AG04450 (cell line): ENCODE measurements around the gene HBQ1. TPM values are rescaled to one million over a fixed set of nuclear protein-coding genes. Genes with fewer than 3 reads are reported as not detected.

ENCODE experiments used
- CTCF ChIA-PET: fragments of 300-600, 350-600 bp; formaldehyde crosslinking; extraction: SDS; loops from one replicate; lab custom pipeline; 2022; ENCODE audit warnings: antibody characterized with exemption, inconsistent platforms; lab: Charles Lee
- POLR2A ChIA-PET: fragments of 350-600 bp; formaldehyde crosslinking; extraction: SDS; loops from one replicate; lab custom pipeline; 2021; ENCODE audit warnings: antibody characterized with exemption, inconsistent platforms; lab: Yijun Ruan, JAX
- DNase-seq: peaks from one replicate; pipeline ENCODE4 v3.0.0-alpha.2; 2011; ENCODE audit warnings: low read depth, low spot score
- H3K27ac ChIP-seq: one replicate; pipeline ENCODE4 v1.5.1; 2012; ENCODE audit warnings: low read depth, low read length, control low read depth
- H3K27me3 ChIP-seq: one replicate; pipeline ENCODE4 v1.6.0; 2012; ENCODE audit warnings: low read length; ENCODE audit not compliant: control insufficient read depth, insufficient read depth
- H3K4me3 ChIP-seq: 2 replicates; pipeline ENCODE4 v1.5.1; 2011; ENCODE audit warnings: mild to moderate bottlenecking, low read depth, low read length, control low read depth
- H3K9me3 ChIP-seq: 2 replicates; pipeline ENCODE4 v1.5.1; 2012; ENCODE audit warnings: low read length; ENCODE audit not compliant: control insufficient read depth, insufficient read depth
- polyA plus RNA-seq: library from polyadenylated mRNA; depleted of rRNA; stranded (reverse); fragments of >200 nt; gene quantifications from 2 replicates; pipeline ENCODE4 v1.2.3, GENCODE V29; 2011
- TF ChIP-seq, protein P1 (sequence below): IDR thresholded peaks from 2 replicates; pipeline ENCODE4 v1.5.1; 2011; ENCODE audit warnings: low read depth, low read length, control low read depth, inconsistent platforms

The HBQ1 gene
- polyA plus RNA-seq, 1 experiment, result not detected

DNA sequence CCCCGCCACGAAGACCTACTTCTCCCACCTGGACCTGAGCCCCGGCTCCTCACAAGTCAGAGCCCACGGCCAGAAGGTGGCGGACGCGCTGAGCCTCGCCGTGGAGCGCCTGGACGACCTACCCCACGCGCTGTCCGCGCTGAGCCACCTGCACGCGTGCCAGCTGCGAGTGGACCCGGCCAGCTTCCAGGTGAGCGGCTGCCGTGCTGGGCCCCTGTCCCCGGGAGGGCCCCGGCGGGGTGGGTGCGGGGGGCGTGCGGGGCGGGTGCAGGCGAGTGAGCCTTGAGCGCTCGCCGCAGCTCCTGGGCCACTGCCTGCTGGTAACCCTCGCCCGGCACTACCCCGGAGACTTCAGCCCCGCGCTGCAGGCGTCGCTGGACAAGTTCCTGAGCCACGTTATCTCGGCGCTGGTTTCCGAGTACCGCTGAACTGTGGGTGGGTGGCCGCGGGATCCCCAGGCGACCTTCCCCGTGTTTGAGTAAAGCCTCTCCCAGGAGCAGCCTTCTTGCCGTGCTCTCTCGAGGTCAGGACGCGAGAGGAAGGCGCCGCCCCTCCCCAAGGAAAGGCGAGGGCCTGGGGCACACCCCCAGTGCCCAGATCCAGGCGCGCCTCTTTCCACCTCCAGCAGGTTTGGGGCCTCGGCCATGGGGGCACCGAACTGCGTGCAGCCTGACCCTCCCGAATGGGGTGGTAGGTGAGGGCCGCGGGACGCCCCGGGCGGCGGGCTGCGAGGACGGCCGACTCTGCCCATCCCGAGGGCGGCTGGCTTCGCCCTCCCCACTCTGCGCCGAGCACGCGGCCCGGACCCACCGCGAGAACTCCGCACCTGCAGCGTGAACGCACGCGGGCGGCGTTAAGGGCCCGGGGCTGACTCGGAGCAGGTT, 664 bp downstream of the HBQ1 start:
- peak overlapping the region; percentile 50 for H3K4me3 ChIP-seq
- CTCF ChIA-PET, result interaction anchor here (0.5 to 4.0 kb wide), 24 partner anchors 10 to 181 kb away, joined by 3 to 89 read pairs (median 4); partner anchors contain the start of genes POLR3K and SNRNP25

GRCh38 chr16:181565-182021, 1.3 kb downstream of the HBQ1 start:
- DNase-seq, result no peak
- ChIA-PET POLR2A (interaction anchor here (0.8 kb wide), 1 partner anchor 25 kb away, joined by 5 read pairs; no protein-coding TSS in a partner anchor), CTCF (interaction anchor here (0.6 to 4.0 kb wide), 22 partner anchors 9 to 181 kb away, joined by 3 to 89 read pairs (median 4); no protein-coding TSS in a partner anchor)
- Histone ChIP-seq H3K4me3 (no peak overlapping the region), H3K9me3 (no peaks in the 10 kb centered on the region), H3K27ac (no peak overlapping the region), H3K27me3 (peaks cover 25% of the 10 kb centered on the region)
- TF ChIP-seq, protein P1, sequence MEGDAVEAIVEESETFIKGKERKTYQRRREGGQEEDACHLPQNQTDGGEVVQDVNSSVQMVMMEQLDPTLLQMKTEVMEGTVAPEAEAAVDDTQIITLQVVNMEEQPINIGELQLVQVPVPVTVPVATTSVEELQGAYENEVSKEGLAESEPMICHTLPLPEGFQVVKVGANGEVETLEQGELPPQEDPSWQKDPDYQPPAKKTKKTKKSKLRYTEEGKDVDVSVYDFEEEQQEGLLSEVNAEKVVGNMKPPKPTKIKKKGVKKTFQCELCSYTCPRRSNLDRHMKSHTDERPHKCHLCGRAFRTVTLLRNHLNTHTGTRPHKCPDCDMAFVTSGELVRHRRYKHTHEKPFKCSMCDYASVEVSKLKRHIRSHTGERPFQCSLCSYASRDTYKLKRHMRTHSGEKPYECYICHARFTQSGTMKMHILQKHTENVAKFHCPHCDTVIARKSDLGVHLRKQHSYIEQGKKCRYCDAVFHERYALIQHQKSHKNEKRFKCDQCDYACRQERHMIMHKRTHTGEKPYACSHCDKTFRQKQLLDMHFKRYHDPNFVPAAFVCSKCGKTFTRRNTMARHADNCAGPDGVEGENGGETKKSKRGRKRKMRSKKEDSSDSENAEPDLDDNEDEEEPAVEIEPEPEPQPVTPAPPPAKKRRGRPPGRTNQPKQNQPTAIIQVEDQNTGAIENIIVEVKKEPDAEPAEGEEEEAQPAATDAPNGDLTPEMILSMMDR, result peak; percentile 89

More for the DNA sequence above, 664 bp downstream of the HBQ1 start:
- TF ChIP-seq, protein P1, result peak; percentile 5; the same call in 1 of the 2 replicates
- POLR2A ChIA-PET, result interaction anchor here (0.8 to 1.1 kb wide), 2 partner anchors 24 to 74 kb away, joined by 5 read pairs; no protein-coding TSS in a partner anchor
- H3K27ac ChIP-seq, result no peak overlapping the region
- no peaks in the 10 kb centered on the region for H3K9me3 ChIP-seq
- peaks cover 25% of the 10 kb centered on the region for H3K27me3 ChIP-seq
- no peak for DNase-seq

DNA sequence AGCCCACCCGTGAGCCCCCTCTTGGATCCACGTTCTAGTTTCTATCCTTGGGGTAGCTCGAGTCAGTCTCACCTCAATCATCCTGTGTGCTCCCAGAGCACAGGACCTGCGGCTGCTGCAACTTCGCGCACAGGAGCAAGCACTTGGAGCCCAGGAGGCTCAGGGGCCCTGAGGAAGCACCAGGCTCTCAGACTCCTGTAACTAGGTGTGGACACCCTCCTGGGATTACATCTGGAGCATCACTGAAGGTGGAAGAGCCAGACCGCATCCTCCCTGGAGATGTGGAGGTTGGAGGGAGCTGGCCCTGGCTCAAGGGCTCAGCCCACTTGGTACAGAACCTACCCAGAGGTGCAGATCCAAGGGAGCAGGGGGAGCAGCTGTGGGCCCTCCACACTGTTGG, 2.7 kb downstream of the HBQ1 start:
- TF ChIP-seq, protein P1, result no peak
- POLR2A ChIA-PET, result interaction anchor here (0.6 kb wide), 1 partner anchor 10 kb away, joined by 5 read pairs; no protein-coding TSS in a partner anchor

DNA sequence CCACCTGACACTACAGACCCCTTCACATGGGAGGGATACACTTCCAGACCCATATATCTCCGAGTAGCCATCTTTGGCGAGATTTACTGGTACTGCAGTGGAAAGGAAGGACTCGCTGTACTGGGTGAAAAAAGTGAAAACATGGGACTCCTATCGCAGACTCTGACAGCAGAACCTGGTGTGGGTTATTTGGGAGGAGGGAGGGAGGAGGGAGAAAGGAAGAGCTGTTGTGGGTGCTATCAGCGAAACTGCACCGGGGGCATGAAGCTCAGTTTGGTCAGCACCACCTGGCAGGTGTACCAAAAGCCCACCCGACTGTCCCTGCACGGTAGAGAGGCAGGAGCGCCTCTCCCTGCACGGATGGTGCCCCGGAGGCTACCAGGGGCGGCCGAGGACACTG, 5.0 kb downstream of the HBQ1 start:
- H3K27me3 ChIP-seq, result no peaks in the 10 kb centered on the region
- no peak overlapping the region for H3K4me3 ChIP-seq
- no peak overlapping the region for H3K27ac ChIP-seq
- TF ChIP-seq, protein P1, result no peak
- peaks cover 4% of the 10 kb centered on the region; the same call in 1 of the 2 replicates for H3K9me3 ChIP-seq
- ChIA-PET POLR2A (interaction anchor here (0.6 kb wide), 1 partner anchor 412 kb away, joined by 5 read pairs; no protein-coding TSS in a partner anchor), CTCF (interaction anchor here (1.6 kb wide), 1 partner anchor 168 kb away, joined by 3 read pairs; no protein-coding TSS in a partner anchor)
- DNase-seq, result no peak

More for the DNA sequence above, 2.7 kb downstream of the HBQ1 start:
- DNase-seq, result no peak
- Histone ChIP-seq H3K4me3 (no peak overlapping the region), H3K9me3 (peaks cover 4% of the 10 kb centered on the region; the same call in 1 of the 2 replicates), H3K27ac (no peak overlapping the region), H3K27me3 (peaks cover 16% of the 10 kb centered on the region)
- CTCF ChIA-PET, result interaction anchor here (0.7 to 4.0 kb wide), 2 partner anchors 77 to 179 kb away, joined by 3 to 89 read pairs; no protein-coding TSS in a partner anchor
